ENCODE measurements around the gene ZNF436.

DNA sequence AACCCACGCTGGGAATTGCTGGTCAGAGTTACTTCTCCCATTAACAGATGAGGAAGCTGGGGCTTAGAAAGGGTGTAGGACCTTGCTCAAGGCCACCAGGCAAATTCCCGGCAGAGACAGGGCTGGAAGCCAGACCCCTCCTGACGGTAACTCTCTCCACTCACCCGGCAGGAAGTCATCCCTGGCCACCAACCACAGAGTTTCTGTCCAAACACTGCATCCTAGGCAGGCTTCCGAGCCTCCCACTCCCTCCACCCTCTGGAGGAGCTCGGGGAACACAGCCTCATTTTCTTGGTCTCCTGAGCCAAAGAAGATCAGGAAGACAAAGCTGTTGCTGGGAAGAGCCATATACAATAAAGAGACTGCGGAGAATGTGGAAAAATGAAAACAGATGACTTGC, 25.0 kb upstream of the ZNF436 start:
- TF ChIP-seq TAF1 (IDR thresholded peaks at IDR 0.05; ENCODE audit: borderline replicate concordance, insufficient read depth, low read length) (no peak), POLR2AphosphoS5 (IDR thresholded peaks at IDR 0.05; ENCODE audit: low read depth, low read length) (no peak)
